Hepatocyte (in vitro differentiated cells): ENCODE measurements around the gene CNTNAP3. TPM values are rescaled to one million over a fixed set of nuclear protein-coding genes. Genes with fewer than 3 reads are reported as not detected.
A peak's percentile ranks its signal among the peaks of the same experiment; 100 is the strongest.
"Not testable (repeated sequence)": the region's sequence is repeated elsewhere in the genome, so short reads cannot be mapped to it uniquely, and the experiment has no call there.

Experiments
- DNase-seq: peaks from one replicate; pipeline ENCODE4 v3.0.0-alpha.2; 2016; ENCODE audit warnings: low spot score
- H2AFZ ChIP-seq: fragments of 200-600 bp; sonication (generic); 2 replicates; pipeline ENCODE4 v1.6.0; 2016; ENCODE audit warnings: antibody characterized with exemption, mild to moderate bottlenecking
- H3K27ac ChIP-seq: fragments of 200-600 bp; sonication (generic); 2 replicates; pipeline ENCODE4 v1.5.1; 2016; ENCODE audit warnings: mild to moderate bottlenecking
- H3K27me3 ChIP-seq: fragments of 200-600 bp; sonication (generic); 2 replicates; pipeline ENCODE4 v1.6.1; 2016
- H3K36me3 ChIP-seq: fragments of 200-600 bp; sonication (generic); replicated peaks from 2 replicates; pipeline ENCODE4 v1.5.1; 2016; ENCODE audit warnings: low read depth; ENCODE audit not compliant: insufficient read depth
- H3K4me1 ChIP-seq: fragments of 200-600 bp; sonication (generic); 2 replicates; pipeline ENCODE4 v1.5.1; 2016; ENCODE audit warnings: mild to moderate bottlenecking, moderate library complexity; ENCODE audit not compliant: insufficient read depth
- H3K4me2 ChIP-seq: fragments of 200-600 bp; sonication (generic); 2 replicates; pipeline ENCODE4 v1.6.0; 2016
- H3K4me3 ChIP-seq: fragments of 200-600 bp; sonication (generic); 2 replicates; pipeline ENCODE4 v1.5.1; 2016; ENCODE audit warnings: mild to moderate bottlenecking
- H3K79me2 ChIP-seq: fragments of 200-600 bp; sonication (generic); 2 replicates; pipeline ENCODE4 v1.6.0; 2017; ENCODE audit warnings: mild to moderate bottlenecking
- H3K9me2 ChIP-seq: fragments of 200-600 bp; sonication (generic); replicated peaks from 2 replicates; pipeline ENCODE4 v1.6.0; 2017; ENCODE audit warnings: mild to moderate bottlenecking; ENCODE audit not compliant: insufficient read depth
- H3K9me3 ChIP-seq: fragments of 200-600 bp; sonication (generic); 2 replicates; pipeline ENCODE4 v1.5.1; 2016; ENCODE audit warnings: low read depth, mild to moderate bottlenecking
- H4K20me1 ChIP-seq: fragments of 200-600 bp; sonication (generic); 2 replicates; pipeline ENCODE4 v1.6.0; 2016; ENCODE audit warnings: mild to moderate bottlenecking; ENCODE audit not compliant: insufficient read depth, poor library complexity, severe bottlenecking
- WGBS: methylation state at CpG from one replicate; pipeline ENCODE4 v1.1.6; 2016; ENCODE audit warnings: low lambda C conversion rate; ENCODE audit errors: missing lambda C conversion rate; 5-methylcytosine and 5-hydroxymethylcytosine counted together
- polyA plus RNA-seq: library from polyadenylated mRNA; unstranded; fragments of >200 nt; fragmentation: Nextera tagmentation; extraction: Ambion mirVana; gene quantifications from 2 replicates; pipeline ENCODE4 v1.2.1, GENCODE V29; 2016
- total RNA-seq: library from RNA; depleted of rRNA; stranded (reverse); fragments of >200 nt; gene quantifications from 2 replicates; pipeline ENCODE4 v1.2.3, GENCODE V29; 2014

Gene CNTNAP3
- 0.44 and 1.00 TPM in 2 replicates for total RNA-seq
- polyA plus RNA-seq, result 0.80 and 0.99 TPM in 2 replicates

- H3K27me3 ChIP-seq, H3K27ac ChIP-seq, H3K9me2 ChIP-seq, H3K4me3 ChIP-seq, H2AFZ ChIP-seq, H3K79me2 ChIP-seq, H3K36me3 ChIP-seq, H4K20me1 ChIP-seq, H3K9me3 ChIP-seq, H3K4me1 ChIP-seq: not testable (repeated sequence)
- peak; percentile 2 for DNase-seq
- no CpG with 5 or more reads among the region's 42 CpGs for WGBS
- H3K4me2 ChIP-seq, result peak within 1 kb of the TSS; percentile 65
These were observed at the start of gene CNTNAP3 for GRCh38 chr9:39287980-39288379. TSS of gene CNTNAP3 (minus strand) at chr9:39288167. CDS start at chr9:39288064, 103 bp downstream.

DNA sequence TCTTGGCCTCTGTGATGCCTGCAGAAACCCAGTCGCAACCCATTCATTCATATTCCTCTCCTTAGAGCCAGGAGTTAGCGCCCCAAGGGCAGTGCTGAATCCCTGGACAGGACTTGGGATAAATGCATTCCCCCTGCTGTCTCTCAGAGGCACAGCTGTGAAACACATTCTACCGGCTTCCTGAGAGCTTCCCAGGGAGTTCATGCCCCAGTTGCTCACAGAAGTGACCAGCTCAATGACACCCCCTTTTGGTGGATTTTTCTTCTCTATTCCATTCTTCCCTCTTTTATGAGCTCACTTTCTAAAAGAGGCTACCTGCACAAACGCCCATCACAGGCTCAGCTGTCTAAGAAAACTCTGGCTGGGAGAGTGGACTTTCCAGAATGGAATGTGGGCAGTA lies 8.0 kb downstream of the CNTNAP3 start:
- WGBS, result 29% methylated on average over 1 of the region's 4 CpGs
- not testable (repeated sequence) for H2AFZ ChIP-seq, H3K4me3 ChIP-seq, H4K20me1 ChIP-seq, H3K36me3 ChIP-seq, DNase-seq, H3K9me2 ChIP-seq, H3K4me2 ChIP-seq, H3K27ac ChIP-seq, H3K9me3 ChIP-seq, H3K79me2 ChIP-seq, H3K4me1 ChIP-seq, H3K27me3 ChIP-seq

DNA sequence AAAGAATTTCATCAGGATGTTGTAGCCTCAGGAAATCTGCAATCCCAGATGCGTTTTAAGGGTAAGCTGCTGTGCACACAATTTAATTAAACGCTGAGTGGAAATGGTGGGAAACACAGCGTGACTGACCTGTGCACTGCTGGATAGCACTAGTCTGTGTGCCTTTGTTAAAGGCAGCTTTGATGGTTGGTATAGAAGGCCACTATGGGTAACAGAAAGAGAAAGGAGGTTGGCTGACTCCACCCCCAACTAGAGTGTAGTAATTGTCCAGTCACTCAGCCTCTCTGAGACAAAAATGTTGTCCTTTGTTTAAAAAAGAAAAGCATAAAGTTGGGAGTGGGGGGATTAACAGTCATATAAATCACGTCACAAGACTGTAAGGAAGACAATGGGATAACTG lies 45.5 kb downstream of the CNTNAP3 start:
- H3K4me1 ChIP-seq, H3K79me2 ChIP-seq, H3K27me3 ChIP-seq, H3K27ac ChIP-seq, DNase-seq, H3K9me2 ChIP-seq, H2AFZ ChIP-seq, H3K9me3 ChIP-seq, H3K36me3 ChIP-seq, H4K20me1 ChIP-seq, H3K4me2 ChIP-seq, H3K4me3 ChIP-seq: not testable (repeated sequence)
- no CpG with 5 or more reads among the region's 4 CpGs for WGBS

DNA sequence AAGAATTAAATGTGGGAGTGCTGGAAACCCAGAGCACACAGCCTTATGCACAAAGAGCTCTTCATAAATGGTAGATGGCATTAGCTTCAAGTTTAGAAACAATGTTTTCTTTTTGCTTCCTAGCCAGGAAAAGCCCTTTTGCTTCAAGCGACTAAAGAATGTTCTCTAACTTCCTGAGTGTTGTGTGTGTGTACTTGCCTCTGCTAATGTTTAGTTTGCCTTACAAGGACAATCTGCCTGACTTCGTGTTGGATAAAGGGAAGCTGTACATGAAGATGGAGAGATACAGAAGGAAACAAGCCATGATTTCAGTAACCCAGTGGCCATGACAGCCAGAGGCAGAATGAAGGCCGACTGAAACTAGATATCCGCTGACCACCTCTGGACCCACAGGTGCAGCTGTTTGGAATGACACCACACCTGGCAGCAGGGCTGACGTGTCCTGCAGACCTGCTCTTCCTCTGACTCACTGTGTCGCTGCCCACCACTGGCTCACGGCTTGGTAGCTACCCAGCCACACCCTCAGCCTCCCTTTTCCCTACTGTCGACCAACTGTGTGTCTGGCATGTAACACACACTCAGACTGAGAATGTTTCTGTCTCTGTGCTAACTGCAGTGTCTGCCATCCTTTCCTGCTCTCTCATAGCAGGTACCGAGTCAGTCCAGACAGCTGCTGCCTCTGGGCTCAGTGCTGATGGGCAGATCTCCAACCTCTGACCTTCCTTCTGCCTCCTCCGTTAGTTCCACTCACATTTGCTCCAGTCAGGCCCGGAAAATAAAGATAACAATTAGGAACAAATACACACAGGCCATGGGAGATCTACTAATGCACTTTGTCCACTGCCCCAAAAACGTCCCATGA lies 55.6 kb downstream of the CNTNAP3 start:
- not testable (repeated sequence) for DNase-seq, H3K9me2 ChIP-seq, H3K4me2 ChIP-seq, H3K4me3 ChIP-seq, H4K20me1 ChIP-seq, H3K9me3 ChIP-seq, H3K36me3 ChIP-seq, H3K27me3 ChIP-seq, H2AFZ ChIP-seq, H3K27ac ChIP-seq, H3K4me1 ChIP-seq, H3K79me2 ChIP-seq
- WGBS, result no CpG with 5 or more reads among the region's 12 CpGs

DNA sequence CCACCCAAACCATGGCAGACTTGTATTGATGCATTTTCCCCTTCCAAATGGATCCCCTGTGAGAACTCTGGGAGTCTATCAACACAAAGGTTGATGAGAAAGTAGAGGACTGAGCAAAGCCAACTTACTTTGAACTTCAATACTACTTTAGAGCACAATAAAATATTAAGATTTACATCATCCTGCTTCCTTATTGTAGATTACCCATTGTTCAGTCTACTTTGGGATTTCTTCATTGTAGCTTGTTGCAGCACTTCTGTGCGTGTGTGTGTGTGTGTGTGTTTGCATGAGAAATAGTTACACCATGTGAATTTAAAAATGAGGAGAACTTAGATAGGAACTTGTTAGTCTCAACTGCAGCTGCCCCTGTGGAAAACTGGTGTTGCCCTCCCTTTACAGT lies 72.0 kb downstream of the CNTNAP3 start:
- not testable (repeated sequence) for H3K36me3 ChIP-seq, H3K27me3 ChIP-seq, DNase-seq, H3K27ac ChIP-seq, H3K9me3 ChIP-seq, H2AFZ ChIP-seq, H4K20me1 ChIP-seq, H3K4me1 ChIP-seq, H3K4me2 ChIP-seq, H3K79me2 ChIP-seq, H3K9me2 ChIP-seq, H3K4me3 ChIP-seq
- no CpG with 5 or more reads among the region's 1 CpG for WGBS

GRCh38 chr9:39209773-39210172 lies 78.2 kb downstream of the CNTNAP3 start:
- not testable (repeated sequence) for H3K27ac ChIP-seq, H4K20me1 ChIP-seq, H3K4me3 ChIP-seq, H3K4me2 ChIP-seq, H2AFZ ChIP-seq, H3K79me2 ChIP-seq, H3K9me3 ChIP-seq, H3K36me3 ChIP-seq, H3K4me1 ChIP-seq, DNase-seq, H3K27me3 ChIP-seq, H3K9me2 ChIP-seq
- no CpG with 5 or more reads among the region's 3 CpGs for WGBS

- not testable (repeated sequence) for H3K27me3 ChIP-seq, H3K27ac ChIP-seq, H3K79me2 ChIP-seq, H3K4me3 ChIP-seq, H3K9me2 ChIP-seq, H3K4me1 ChIP-seq, H2AFZ ChIP-seq, H3K4me2 ChIP-seq, DNase-seq, H4K20me1 ChIP-seq, H3K9me3 ChIP-seq, H3K36me3 ChIP-seq
- WGBS, result no CpG with 5 or more reads among the region's 6 CpGs
These were observed 81.3 kb downstream of the CNTNAP3 start for GRCh38 chr9:39206643-39207042.

GRCh38 chr9:39205842-39206241 lies 82.1 kb downstream of the CNTNAP3 start:
- not testable (repeated sequence) for DNase-seq, H3K4me3 ChIP-seq, H4K20me1 ChIP-seq, H3K27me3 ChIP-seq, H2AFZ ChIP-seq, H3K4me2 ChIP-seq, H3K9me2 ChIP-seq, H3K36me3 ChIP-seq, H3K79me2 ChIP-seq, H3K9me3 ChIP-seq, H3K4me1 ChIP-seq, H3K27ac ChIP-seq
- WGBS, result no CpG with 5 or more reads among the region's 4 CpGs

DNA sequence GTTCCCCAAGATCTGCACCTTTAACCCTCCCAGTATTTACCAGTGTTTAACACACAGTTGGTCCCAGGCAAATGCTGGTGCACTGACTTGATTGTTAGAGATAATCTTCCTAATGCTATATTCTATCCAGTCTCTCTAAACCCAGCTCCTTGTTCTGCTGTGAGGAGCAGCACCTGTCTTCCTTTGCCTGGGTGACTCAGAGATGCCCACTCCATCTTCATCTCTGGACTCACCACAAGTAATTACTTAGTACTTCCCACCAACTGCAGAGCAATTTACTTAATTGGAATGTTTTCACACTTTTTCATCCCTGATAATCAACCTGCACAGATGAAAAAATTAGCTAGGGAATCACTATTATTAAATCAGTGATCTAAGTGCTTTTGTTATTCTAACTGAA lies 87.6 kb downstream of the CNTNAP3 start:
- H3K36me3 ChIP-seq, H3K9me3 ChIP-seq, DNase-seq, H3K27ac ChIP-seq, H3K9me2 ChIP-seq, H2AFZ ChIP-seq, H3K4me2 ChIP-seq, H3K4me1 ChIP-seq, H3K79me2 ChIP-seq, H4K20me1 ChIP-seq, H3K27me3 ChIP-seq, H3K4me3 ChIP-seq: not testable (repeated sequence)
